HEK293T (cell line): ENCODE measurements around the gene TRAM2.

Experiments
- CTCF ChIA-PET: fragments of 350-600 bp; formaldehyde crosslinking; extraction: SDS; loops from one replicate; lab custom pipeline; 2021; ENCODE audit warnings: antibody characterized with exemption, inconsistent platforms; lab: Yijun Ruan, JAX
- POLR2A ChIA-PET: fragments of 350-600 bp; formaldehyde crosslinking; extraction: SDS; loops from one replicate; lab custom pipeline; 2020; ENCODE audit warnings: antibody characterized with exemption, inconsistent platforms; lab: Yijun Ruan, JAX
- DNase-seq: peaks from one replicate; pipeline ENCODE4 v3.0.0; 2012; ENCODE audit warnings: mixed read lengths; ENCODE audit errors: extremely low spot score
- ARNT ChIP-seq: fragments of 450-650 bp; IDR thresholded peaks from 2 replicates; pipeline ENCODE4 v1.6.1; 2017; ENCODE audit warnings: mild to moderate bottlenecking
- BHLHE40 ChIP-seq: fragments of 450-650 bp; IDR thresholded peaks from 2 replicates; pipeline ENCODE4 v1.6.1; 2016; ENCODE audit warnings: mild to moderate bottlenecking, moderate library complexity, borderline replicate concordance
- CTBP1 ChIP-seq: fragments of 450-650 bp; IDR thresholded peaks from 2 replicates; pipeline ENCODE4 v1.6.1; 2016; ENCODE audit warnings: borderline replicate concordance
- ELF4 ChIP-seq: fragments of 450-650 bp; IDR thresholded peaks from 2 replicates; pipeline ENCODE4 v1.6.1; 2017; ENCODE audit warnings: antibody characterized with exemption
- FOXA1 ChIP-seq: fragments of 450-650 bp; IDR thresholded peaks from 2 replicates; pipeline ENCODE4 v1.6.1; 2016; ENCODE audit warnings: mild to moderate bottlenecking
- FOXK2 ChIP-seq: fragments of 450-650 bp; IDR thresholded peaks from 2 replicates; pipeline ENCODE4 v1.6.1; 2016; ENCODE audit warnings: mild to moderate bottlenecking
- FOXM1 ChIP-seq: fragments of 450-650 bp; IDR thresholded peaks from 2 replicates; pipeline ENCODE4 v1.6.1; 2017; ENCODE audit warnings: mild to moderate bottlenecking, borderline replicate concordance
- HDGF ChIP-seq: fragments of 450-650 bp; IDR thresholded peaks from 2 replicates; pipeline ENCODE4 v1.6.1; 2017; ENCODE audit warnings: antibody characterized with exemption, borderline replicate concordance
- L3MBTL2 ChIP-seq: fragments of 450-650 bp; conservative IDR thresholded peaks from 2 replicates; pipeline ENCODE4 v1.6.1; 2016; ENCODE audit warnings: mild to moderate bottlenecking
- LEF1 ChIP-seq: fragments of 450-650 bp; IDR thresholded peaks from 2 replicates; pipeline ENCODE4 v1.6.1; 2017; ENCODE audit warnings: mild to moderate bottlenecking, borderline replicate concordance
- NFRKB ChIP-seq: fragments of 450-650 bp; IDR thresholded peaks from 2 replicates; pipeline ENCODE4 v1.6.1; 2016; ENCODE audit warnings: mild to moderate bottlenecking, moderate library complexity
- PKNOX1 ChIP-seq: fragments of 450-650 bp; IDR thresholded peaks from 2 replicates; pipeline ENCODE4 v1.6.1; 2016
- SP1 ChIP-seq: fragments of 450-650 bp; IDR thresholded peaks from 2 replicates; pipeline ENCODE4 v1.6.1; 2017
- SUZ12 ChIP-seq: fragments of 450-650 bp; IDR thresholded peaks from 2 replicates; pipeline ENCODE4 v1.6.1; 2016; ENCODE audit warnings: mild to moderate bottlenecking
- TARDBP ChIP-seq: fragments of 450-650 bp; IDR thresholded peaks from 2 replicates; pipeline ENCODE4 v1.6.1; 2016
- ZNF384 ChIP-seq: fragments of 450-650 bp; IDR thresholded peaks from 2 replicates; pipeline ENCODE4 v1.6.1; 2016

Gene TRAM2

DNA sequence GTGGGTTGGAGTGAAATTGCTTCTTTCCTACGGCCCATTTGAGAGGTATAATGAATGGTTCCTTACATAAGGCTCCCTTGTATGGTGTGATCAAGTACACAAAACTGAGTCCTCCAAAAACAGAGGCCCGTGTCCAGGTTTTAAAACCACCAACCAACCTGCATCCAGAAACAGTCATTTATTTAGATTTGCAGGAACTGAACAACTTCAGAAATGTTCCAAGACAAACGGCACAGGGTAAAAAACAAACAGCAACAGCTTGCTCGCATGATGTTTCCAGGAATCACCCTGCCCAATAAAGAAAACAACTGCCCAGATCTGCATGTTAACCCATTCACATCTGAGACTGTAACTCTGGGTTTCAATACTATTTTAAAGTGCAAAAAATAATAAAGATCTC lies 40.2 kb upstream of the TRAM2 start:
- ChIA-PET CTCF (no interaction called here), POLR2A (no interaction called here)
- no peak for TF ChIP-seq TARDBP
- TF ChIP-seq PKNOX1 = no peak
- no peak for TF ChIP-seq ZNF384
- no peak for TF ChIP-seq FOXK2
- no peak for DNase-seq

GRCh38 chr6:52616059-52616690 lies 39.3 kb upstream of the TRAM2 start:
- TF ChIP-seq NFRKB (no peak), FOXM1 (no peak), HDGF (no peak), CTBP1 (no peak), BHLHE40 (no peak), TARDBP (no peak), SP1 (no peak), LEF1 (no peak), ARNT (no peak)
- CTCF ChIA-PET = interaction anchor here (0.6 kb wide), 1 partner anchor 84 kb away, joined by 3 read pairs; no protein-coding TSS in a partner anchor
- POLR2A ChIA-PET = no interaction called here
- DNase-seq = no peak

- TF ChIP-seq SP1 (no peak), BHLHE40 (no peak), FOXA1 (no peak), FOXK2 (no peak), TARDBP (no peak), LEF1 (no peak), HDGF (no peak)
- POLR2A ChIA-PET = interaction anchor here (0.6 kb wide), 1 partner anchor 383 kb away, joined by 3 read pairs; the partner anchor contains the start of gene GSTA4
- no peak for DNase-seq
- CTCF ChIA-PET = interaction anchor here (0.7 kb wide), 1 partner anchor 15 kb away, joined by 3 read pairs; no protein-coding TSS in a partner anchor
Observed at GRCh38 chr6:52612336-52613054, 35.6 kb upstream of the TRAM2 start.

DNA sequence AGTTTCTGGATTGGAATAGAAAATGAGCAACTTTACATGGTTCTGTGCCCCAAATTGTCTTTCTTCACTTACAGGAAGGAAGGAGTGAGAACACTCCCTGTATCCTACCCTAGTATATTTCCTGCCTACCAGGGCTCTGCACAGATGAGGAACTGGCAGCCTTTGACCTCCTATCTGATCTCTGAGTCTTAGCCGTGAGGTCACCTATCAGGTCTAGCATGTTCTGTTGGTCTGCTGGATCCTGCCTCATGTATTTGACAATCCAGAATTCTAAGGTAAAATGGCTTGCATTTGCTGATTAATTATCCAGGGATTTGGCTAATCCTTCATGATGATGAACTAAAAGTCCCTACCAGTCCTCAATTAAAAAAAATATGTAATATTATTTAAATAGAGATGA lies 35.0 kb upstream of the TRAM2 start:
- DNase-seq = no peak
- CTCF ChIA-PET = interaction anchor here (0.7 kb wide), 1 partner anchor 14 kb away, joined by 3 read pairs; no protein-coding TSS in a partner anchor
- POLR2A ChIA-PET = interaction anchor here (0.6 kb wide), 1 partner anchor 384 kb away, joined by 3 read pairs; the partner anchor contains the start of gene GSTA4
- no peak for TF ChIP-seq SP1
- no peak for TF ChIP-seq ARNT
- TF ChIP-seq HDGF = no peak
- no peak for TF ChIP-seq PKNOX1
- TF ChIP-seq ELF4 = no peak
- TF ChIP-seq TARDBP = no peak
- TF ChIP-seq BHLHE40 = no peak
- no peak for TF ChIP-seq CTBP1
- no peak for TF ChIP-seq FOXM1

- POLR2A ChIA-PET = no interaction called here
- no peak for DNase-seq
- CTCF ChIA-PET = no interaction called here
- TF ChIP-seq FOXM1 (no peak), BHLHE40 (no peak), SUZ12 (no peak), LEF1 (no peak), SP1 (no peak), ELF4 (no peak), FOXK2 (no peak), PKNOX1 (no peak), HDGF (no peak), NFRKB (no peak)
Observed at GRCh38 chr6:52610745-52611355, 34.0 kb upstream of the TRAM2 start.

GRCh38 chr6:52610011-52610410 lies 33.2 kb upstream of the TRAM2 start:
- DNase-seq = no peak
- ChIA-PET POLR2A (no interaction called here), CTCF (interaction anchor here (0.5 kb wide), 1 partner anchor 20 kb away, joined by 3 read pairs; no protein-coding TSS in a partner anchor)
- TF ChIP-seq CTBP1 (no peak), PKNOX1 (no peak), LEF1 (no peak), TARDBP (no peak), BHLHE40 (no peak), NFRKB (no peak), SUZ12 (no peak), FOXA1 (no peak), ZNF384 (no peak), L3MBTL2 (no peak), HDGF (no peak), ARNT (no peak), FOXK2 (no peak), ELF4 (no peak), FOXM1 (no peak), SP1 (no peak)
